CD4-positive, alpha-beta T cell (primary cell): ENCODE data around the gene PILRA. TPM values are rescaled to one million over a fixed set of nuclear protein-coding genes. Genes with fewer than 3 reads are reported as not detected.
A peak's percentile ranks its signal among the peaks of the same experiment; 100 is the strongest.

ENCODE experiments used
- ATAC-seq: fragments of 200-7000 bp; cut with Tn5 transposase; one replicate; pipeline ENCODE4 v1.10.0; 2022; ENCODE audit warnings: mild to moderate bottlenecking; ENCODE audit not compliant: poor library complexity
- CTCF ChIA-PET: fragments of 350-600 bp; sonication (Branson Sonifier 250); formaldehyde crosslinking; loops from one replicate; lab custom pipeline; 2021; ENCODE audit warnings: antibody characterized with exemption, inconsistent platforms; lab: Charles Lee
- POLR2A ChIA-PET: fragments of 350-600 bp; sonication (Branson Sonifier 250); formaldehyde crosslinking; loops from one replicate; lab custom pipeline; 2021; ENCODE audit warnings: antibody characterized with exemption, inconsistent platforms; lab: Charles Lee
- DNase-seq, 14 experiments: peaks; one replicate each; pipeline ENCODE4 v3.0.0-alpha.2; 2013 to 2020; ENCODE audit warnings: mixed read lengths in 2 of 14
- H3K27ac ChIP-seq, 2 donors: one replicate each; pipeline versions ENCODE4 v1.5.1 to v1.7.0; 2013; ENCODE audit warnings: low read length in 2 of 2, low read depth in 1 of 2, mild to moderate bottlenecking in 1 of 2
- H3K27me3 ChIP-seq, 2 experiments: 1 replicate in 1 of 2; 2 replicates in 1 of 2; pipeline versions ENCODE4 v1.6.1 to v1.7.0; 2013; ENCODE audit warnings: low read length in 2 of 2, control low read depth in 1 of 2, mild to moderate bottlenecking in 1 of 2, moderate library complexity in 1 of 2; ENCODE audit not compliant: insufficient read depth in 2 of 2, control insufficient read depth in 1 of 2
- H3K36me3 ChIP-seq: one replicate; pipeline ENCODE4 v1.6.1; 2013; ENCODE audit warnings: low read length, control low read depth; ENCODE audit not compliant: insufficient read depth
- H3K4me1 ChIP-seq: one replicate; pipeline ENCODE4 v1.6.1; 2013; ENCODE audit warnings: low read length, control low read depth; ENCODE audit not compliant: insufficient read depth
- H3K4me3 ChIP-seq: one replicate; pipeline ENCODE4 v1.5.1; 2013; ENCODE audit warnings: mild to moderate bottlenecking, low read length, moderate library complexity
- H3K9me3 ChIP-seq, 2 experiments: 1 replicate in 1 of 2; 2 replicates in 1 of 2; pipeline versions ENCODE4 v1.6.1 to v1.7.0; 2013; ENCODE audit warnings: low read length in 2 of 2, mild to moderate bottlenecking in 2 of 2, control low read depth in 1 of 2, moderate library complexity in 1 of 2; ENCODE audit not compliant: control insufficient read depth in 1 of 2, insufficient read depth in 1 of 2
- H3K27ac Mint-ChIP-seq: one replicate; pipeline ENCODE4 v1.8.0; 2020; ENCODE audit warnings: mixed read lengths
- H3K27me3 Mint-ChIP-seq: one replicate; pipeline ENCODE4 v1.8.0; 2021; ENCODE audit warnings: mixed read lengths
- H3K36me3 Mint-ChIP-seq: one replicate; pipeline ENCODE4 v1.8.0; 2021; ENCODE audit warnings: low read depth, mixed read lengths
- H3K4me1 Mint-ChIP-seq: one replicate; pipeline ENCODE4 v1.8.0; 2021; ENCODE audit warnings: low read depth, mixed read lengths
- H3K4me3 Mint-ChIP-seq: one replicate; pipeline ENCODE4 v1.8.0; 2020; ENCODE audit warnings: mild to moderate bottlenecking, mixed read lengths
- H3K9me3 Mint-ChIP-seq: one replicate; pipeline ENCODE4 v1.8.0; 2020; ENCODE audit warnings: mixed read lengths
- CTCF ChIP-seq: fragments of 200-600 bp; IDR thresholded peaks from one replicate; pipeline ENCODE4 v1.8.0; 2022; ENCODE audit warnings: antibody characterized with exemption, mild to moderate bottlenecking
- intact Hi-C, 2 experiments: fragments of 100-400 bp; cut with DNase I in 1 of 2; cut with micrococcal nuclease in 1 of 2; formaldehyde crosslinking; loops; one replicate each; pipeline versions ENCODE4 v1.15.1 to v1.9.0; 2023 to 2025; cut with DNase I, micrococcal nuclease
- total RNA-seq, 174 experiments: library from RNA in 2 of 174; stranded (reverse) in 2 of 174; gene quantifications; one replicate each; pipeline ENCODE4 v1.2.3 and lab custom pipeline; 2021 to 2026

PILRA gene
- total RNA-seq, 2 experiments from 2014 or later, result 4.6 to 5.3 TPM

DNA sequence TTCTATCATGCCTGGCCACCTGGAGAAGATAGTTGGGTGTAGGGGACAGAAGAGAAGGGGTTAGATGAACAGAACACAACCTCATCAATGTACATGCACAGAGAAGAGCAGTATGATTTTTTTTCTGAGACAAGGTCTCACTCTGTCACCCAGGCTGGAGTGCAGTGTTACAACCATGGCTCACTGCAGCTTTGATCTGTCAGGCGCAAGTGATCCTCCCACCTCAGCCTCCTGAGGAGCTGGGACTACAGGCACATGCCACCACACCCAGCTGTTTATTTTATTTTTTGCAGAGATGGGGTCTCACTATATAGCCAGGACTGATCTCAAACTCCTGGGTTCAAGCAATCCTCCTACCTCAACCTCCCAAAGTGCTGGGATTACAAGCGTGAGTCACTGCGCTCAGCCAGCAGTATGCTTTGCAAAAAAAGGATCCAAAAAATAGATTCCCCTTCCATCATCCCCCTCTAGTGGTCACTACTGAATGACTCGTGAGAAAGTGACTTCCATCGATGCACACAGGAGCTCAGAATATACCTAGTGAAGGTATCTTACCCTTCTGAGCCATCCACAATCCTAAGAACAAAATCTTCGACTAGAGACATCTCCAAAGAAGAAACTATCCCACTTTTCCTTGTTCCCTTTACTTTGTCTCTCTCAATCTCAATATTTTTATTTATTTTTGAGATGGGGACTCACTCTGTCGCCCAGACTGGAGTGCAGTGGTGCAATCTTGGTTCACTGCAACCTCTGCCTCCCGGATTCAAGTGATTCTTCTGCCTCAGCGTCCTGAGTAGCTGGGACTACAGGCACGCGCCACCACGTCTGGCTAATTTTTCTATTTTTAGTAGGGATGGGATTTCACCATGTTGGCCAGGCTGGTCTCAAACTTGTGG lies 34.2 kb downstream of the PILRA start:
- no peaks in the 10 kb centered on the region for H3K9me3 ChIP-seq
- H3K27ac ChIP-seq, result no peak overlapping the region
- DNase-seq (peak in 9 of 14 experiments; percentile 11 to 81 (median 31)), ATAC-seq (peak; percentile 93)
- no peak overlapping the region for H3K27ac Mint-ChIP-seq
- intact Hi-C loops, result loop anchor here (1.0 to 5.0 kb wide), 4 partner anchors 215 to 430 kb away; partner anchors contain the start of gene AZGP1 (in 1 of the 2)
- peaks cover 5% of the 10 kb centered on the region for H3K4me1 ChIP-seq
- peaks cover 3% of the 10 kb centered on the region for H3K4me1 Mint-ChIP-seq
- H3K27me3 ChIP-seq, result no peaks in the 10 kb centered on the region
- H3K4me3 Mint-ChIP-seq, result no peak overlapping the region
- no peak overlapping the region for H3K4me3 ChIP-seq
- CTCF ChIA-PET, result interaction anchor here (0.6 to 1.6 kb wide), 12 partner anchors 12 to 276 kb away, joined by 3 to 6 read pairs (median 4); partner anchors contain the start of gene ZCWPW1
- H3K9me3 Mint-ChIP-seq, result no peaks in the 10 kb centered on the region
- POLR2A ChIA-PET, result interaction anchor here (0.7 to 1.6 kb wide), 8 partner anchors 21 to 307 kb away, joined by 3 to 9 read pairs (median 4); partner anchors contain the start of genes AP4M1, FBXO24, LAMTOR4 and LRCH4
- peaks cover 7% of the 10 kb centered on the region for H3K36me3 Mint-ChIP-seq
- no peaks in the 10 kb centered on the region for H3K27me3 Mint-ChIP-seq
- no peaks in the 10 kb centered on the region for H3K36me3 ChIP-seq
- peak; percentile 67 for TF ChIP-seq CTCF

- no peak for TF ChIP-seq CTCF
- Histone ChIP-seq H3K9me3 (no peaks in the 10 kb centered on the region), H3K36me3 (no peaks in the 10 kb centered on the region), H3K27ac (no peak overlapping the region), H3K27me3 (no peaks in the 10 kb centered on the region), H3K4me3 (no peak overlapping the region), H3K4me1 (peaks cover 5% of the 10 kb centered on the region)
- ATAC-seq (no peak), DNase-seq (no peak)
- Mint-ChIP-seq H3K36me3 (no peaks in the 10 kb centered on the region), H3K9me3 (no peaks in the 10 kb centered on the region), H3K27me3 (no peaks in the 10 kb centered on the region), H3K4me3 (no peak overlapping the region), H3K4me1 (peaks cover 3% of the 10 kb centered on the region), H3K27ac (no peak overlapping the region)
- CTCF ChIA-PET, result no interaction called here
- intact Hi-C loops, result no loop called here
- POLR2A ChIA-PET, result interaction anchor here (1.1 kb wide), 1 partner anchor 18 kb away, joined by 4 read pairs; the partner anchor contains the start of gene MEPCE
Measured at GRCh38 chr7:100411101-100411500, 37.8 kb downstream of the PILRA start.

- ChIA-PET POLR2A (no interaction called here), CTCF (no interaction called here)
- no peaks in the 10 kb centered on the region for H3K9me3 Mint-ChIP-seq
- intact Hi-C loops, result no loop called here
- Histone ChIP-seq H3K36me3 (no peaks in the 10 kb centered on the region), H3K27me3 (no peaks in the 10 kb centered on the region), H3K4me3 (no peak overlapping the region), H3K4me1 (no peaks in the 10 kb centered on the region), H3K27ac (no peak overlapping the region), H3K9me3 (no peaks in the 10 kb centered on the region)
- TF ChIP-seq CTCF, result no peak
- no peaks in the 10 kb centered on the region for H3K27me3 Mint-ChIP-seq
- DNase-seq (no peak), ATAC-seq (no peak)
- no peaks in the 10 kb centered on the region for H3K4me1 Mint-ChIP-seq
- no peak overlapping the region for H3K4me3 Mint-ChIP-seq
- no peak overlapping the region for H3K27ac Mint-ChIP-seq
- H3K36me3 Mint-ChIP-seq, result no peaks in the 10 kb centered on the region
Measured at GRCh38 chr7:100413346-100413745, 40.1 kb downstream of the PILRA start.
